Endodermal cell (in vitro differentiated cells): ENCODE data around the gene GSTO2. TPM values are rescaled to one million over a fixed set of nuclear protein-coding genes. Genes with fewer than 3 reads are reported as not detected.

Experiments used
- DNase-seq: peaks from one replicate; pipeline ENCODE4 v3.0.0-alpha.2; 2017
- H3K27ac ChIP-seq: 2 replicates; pipeline ENCODE4 v1.5.1; 2013; ENCODE audit warnings: mild to moderate bottlenecking, low read depth, low read length, moderate library complexity
- H3K27me3 ChIP-seq: 2 replicates; pipeline ENCODE4 v1.6.1; 2013; ENCODE audit warnings: mild to moderate bottlenecking, low read length, moderate library complexity; ENCODE audit not compliant: insufficient read depth, control insufficient read depth, poor library complexity, severe bottlenecking
- H3K36me3 ChIP-seq: 2 replicates; pipeline ENCODE4 v1.7.0; 2013; ENCODE audit warnings: mild to moderate bottlenecking, low read length, moderate library complexity; ENCODE audit not compliant: control insufficient read depth, insufficient read depth
- H3K4me1 ChIP-seq: one replicate; pipeline ENCODE4 v1.7.0; 2013; ENCODE audit warnings: low read length; ENCODE audit not compliant: control insufficient read depth, insufficient read depth
- H3K4me3 ChIP-seq: 2 replicates; pipeline ENCODE4 v1.5.1; 2013; ENCODE audit warnings: mild to moderate bottlenecking, low read length, moderate library complexity
- H3K9ac ChIP-seq: 2 replicates; pipeline ENCODE4 v1.6.1; 2013; ENCODE audit warnings: mild to moderate bottlenecking, low read length, moderate library complexity; ENCODE audit not compliant: poor library complexity, severe bottlenecking; ENCODE audit errors: extremely low read depth
- H3K9me3 ChIP-seq: 2 replicates; pipeline ENCODE4 v1.6.1; 2013; ENCODE audit warnings: mild to moderate bottlenecking, low read length, moderate library complexity; ENCODE audit not compliant: control insufficient read depth
- H3K27ac Mint-ChIP-seq: 2 replicates; pipeline ENCODE4 v1.8.0; 2020; ENCODE audit warnings: mixed read lengths
- H3K27me3 Mint-ChIP-seq: 2 replicates; pipeline ENCODE4 v1.8.0; 2021; ENCODE audit warnings: mild to moderate bottlenecking, mixed read lengths; ENCODE audit not compliant: insufficient read depth
- H3K36me3 Mint-ChIP-seq: 2 replicates; pipeline ENCODE4 v1.8.0; 2020; ENCODE audit warnings: low read depth, mixed read lengths
- H3K4me1 Mint-ChIP-seq: 2 replicates; pipeline ENCODE4 v1.8.0; 2020; ENCODE audit warnings: mixed read lengths
- H3K4me3 Mint-ChIP-seq: 2 replicates; pipeline ENCODE4 v1.8.0; 2020; ENCODE audit warnings: mild to moderate bottlenecking, moderate library complexity, mixed read lengths
- H3K9me3 Mint-ChIP-seq: 2 replicates; pipeline ENCODE4 v1.8.0; 2020; ENCODE audit warnings: mild to moderate bottlenecking, mixed read lengths
- WGBS, 2 experiments: methylation state at CpG; one replicate each; pipeline versions ENCODE4 v1.1.5 to v1.1.7; 2013; ENCODE audit warnings: missing lambda C conversion rate in 2 of 2, mixed read lengths in 1 of 2; ENCODE audit not compliant: insufficient coverage in 1 of 2, insufficient read length in 1 of 2; 5-methylcytosine and 5-hydroxymethylcytosine counted together
- total RNA-seq, 2 donors: library from RNA; stranded (reverse); fragmentation: NEBNext Ultra II Directional in 1 of 2; extraction: Animal tissue kit (Norgen Biotek cat#: 25700) in 1 of 2; gene quantifications; 2 replicates in 1 of 2; 3 replicates in 1 of 2; pipeline ENCODE4 v1.2.1, GENCODE V29; 2021
- TF ChIP-seq, protein P1 (sequence below): fragments of 200-600 bp; sonication (generic); conservative IDR thresholded peaks from 2 replicates; pipeline ENCODE4 v1.5.0; 2021; ENCODE audit warnings: antibody characterized with exemption, mild to moderate bottlenecking

Gene GSTO2
- total RNA-seq, 2 donors from 2014 or later, result 17.8 to 18.8 TPM

DNA sequence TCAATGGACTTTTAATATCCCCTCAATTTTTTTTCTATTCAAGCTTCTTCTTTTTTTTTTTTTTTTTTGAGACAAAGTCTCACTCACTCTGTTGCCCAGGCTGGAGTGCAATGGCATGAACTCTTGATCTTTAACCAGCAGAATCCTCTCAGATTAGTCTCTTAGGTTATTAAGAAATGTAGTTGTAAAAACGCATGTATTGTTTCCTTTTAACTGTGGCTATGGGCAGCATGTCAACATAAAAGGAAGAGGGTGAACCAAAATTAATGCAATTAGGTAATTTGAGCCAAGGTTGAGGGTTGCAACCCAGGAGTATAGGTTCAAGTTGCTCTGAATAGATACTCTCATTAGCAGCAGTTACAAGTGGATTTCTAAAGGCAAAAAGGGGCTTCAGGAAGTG, 18.6 kb upstream of the GSTO2 start:
- Mint-ChIP-seq H3K36me3 (peaks cover 24% of the 10 kb centered on the region), H3K4me1 (peaks cover 30% of the 10 kb centered on the region), H3K9me3 (peaks cover 48% of the 10 kb centered on the region), H3K27ac (no peak overlapping the region), H3K27me3 (no peaks in the 10 kb centered on the region), H3K4me3 (no peak overlapping the region)
- Histone ChIP-seq H3K27me3 (no peaks in the 10 kb centered on the region), H3K9ac (no peak overlapping the region), H3K9me3 (peaks cover 44% of the 10 kb centered on the region), H3K4me3 (no peak overlapping the region), H3K36me3 (no peaks in the 10 kb centered on the region), H3K4me1 (peaks cover 11% of the 10 kb centered on the region), H3K27ac (no peak overlapping the region)
- WGBS, 2 experiments, result 67 to 80% methylated on average over 1 of the region's 1 CpG
- TF ChIP-seq, protein P1, sequence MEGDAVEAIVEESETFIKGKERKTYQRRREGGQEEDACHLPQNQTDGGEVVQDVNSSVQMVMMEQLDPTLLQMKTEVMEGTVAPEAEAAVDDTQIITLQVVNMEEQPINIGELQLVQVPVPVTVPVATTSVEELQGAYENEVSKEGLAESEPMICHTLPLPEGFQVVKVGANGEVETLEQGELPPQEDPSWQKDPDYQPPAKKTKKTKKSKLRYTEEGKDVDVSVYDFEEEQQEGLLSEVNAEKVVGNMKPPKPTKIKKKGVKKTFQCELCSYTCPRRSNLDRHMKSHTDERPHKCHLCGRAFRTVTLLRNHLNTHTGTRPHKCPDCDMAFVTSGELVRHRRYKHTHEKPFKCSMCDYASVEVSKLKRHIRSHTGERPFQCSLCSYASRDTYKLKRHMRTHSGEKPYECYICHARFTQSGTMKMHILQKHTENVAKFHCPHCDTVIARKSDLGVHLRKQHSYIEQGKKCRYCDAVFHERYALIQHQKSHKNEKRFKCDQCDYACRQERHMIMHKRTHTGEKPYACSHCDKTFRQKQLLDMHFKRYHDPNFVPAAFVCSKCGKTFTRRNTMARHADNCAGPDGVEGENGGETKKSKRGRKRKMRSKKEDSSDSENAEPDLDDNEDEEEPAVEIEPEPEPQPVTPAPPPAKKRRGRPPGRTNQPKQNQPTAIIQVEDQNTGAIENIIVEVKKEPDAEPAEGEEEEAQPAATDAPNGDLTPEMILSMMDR, result no peak
- no peak for DNase-seq

DNA sequence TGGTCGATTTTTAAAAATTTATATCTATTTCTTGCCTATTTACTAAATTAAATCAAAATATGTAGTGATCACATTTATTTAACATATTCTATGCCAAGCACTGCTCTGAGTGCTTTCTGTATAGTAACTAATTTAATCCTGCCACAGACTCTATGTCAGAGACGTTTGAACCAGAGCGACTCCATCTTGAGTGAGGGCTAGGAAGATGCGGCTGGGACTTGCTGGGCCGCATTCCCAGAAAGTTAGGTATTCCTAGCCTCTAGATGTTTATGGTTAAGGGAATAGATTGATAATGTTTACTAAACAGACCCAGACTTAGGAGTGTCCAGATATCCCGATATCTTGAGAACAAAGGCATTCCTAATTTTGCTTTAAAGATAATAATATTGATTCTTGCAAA, 17.5 kb upstream of the GSTO2 start:
- WGBS, 2 experiments, result 98% methylated on average over 6 of the region's 6 CpGs; no CpG with 5 or more reads in 1 of the 2 experiments

GRCh38 chr10:104252368-104252767, 16.6 kb upstream of the GSTO2 start:
- Mint-ChIP-seq H3K9me3 (peaks cover 29% of the 10 kb centered on the region), H3K27me3 (no peaks in the 10 kb centered on the region), H3K4me1 (peaks cover 42% of the 10 kb centered on the region), H3K27ac (no peak overlapping the region), H3K36me3 (peaks cover 11% of the 10 kb centered on the region), H3K4me3 (peak overlapping the region; percentile 76)
- no peak for DNase-seq
- Histone ChIP-seq H3K9ac (no peak overlapping the region), H3K4me1 (peaks cover 16% of the 10 kb centered on the region), H3K4me3 (peak overlapping the region; percentile 36), H3K27ac (no peak overlapping the region), H3K36me3 (peaks cover 6% of the 10 kb centered on the region), H3K27me3 (no peaks in the 10 kb centered on the region), H3K9me3 (peaks cover 28% of the 10 kb centered on the region)
- TF ChIP-seq, protein P1, result no peak

More for the DNA sequence above, 17.5 kb upstream of the GSTO2 start:
- no peak for DNase-seq
- H3K4me1 Mint-ChIP-seq, result peaks cover 38% of the 10 kb centered on the region
- H3K9ac ChIP-seq, result no peak overlapping the region
- H3K4me3 ChIP-seq, result no peak overlapping the region
- H3K27me3 Mint-ChIP-seq, result no peaks in the 10 kb centered on the region
- H3K4me3 Mint-ChIP-seq, result no peak overlapping the region
- peaks cover 17% of the 10 kb centered on the region for H3K36me3 Mint-ChIP-seq
- no peak overlapping the region for H3K27ac Mint-ChIP-seq
- H3K9me3 Mint-ChIP-seq, result peaks cover 39% of the 10 kb centered on the region
- no peak overlapping the region for H3K27ac ChIP-seq
- no peaks in the 10 kb centered on the region for H3K27me3 ChIP-seq
- H3K4me1 ChIP-seq, result peaks cover 12% of the 10 kb centered on the region
- no peaks in the 10 kb centered on the region for H3K36me3 ChIP-seq
- TF ChIP-seq, protein P1, result no peak
- peaks cover 37% of the 10 kb centered on the region for H3K9me3 ChIP-seq
